Mammary epithelial cell (primary cell): ENCODE results near the gene ASB12.

Experiments
- EZH2 ChIP-seq: IDR thresholded peaks from 2 replicates; pipeline ENCODE4 v1.6.1; 2012; ENCODE audit warnings: low read length, inconsistent platforms, borderline replicate concordance
- TF ChIP-seq, protein P1 (sequence below), 2 donors: IDR thresholded peaks in 1 of 2; conservative IDR thresholded peaks in 1 of 2; 2 replicates each; pipeline ENCODE4 v1.5.1; 2011 to 2012; ENCODE audit warnings: inconsistent platforms in 2 of 2, low read length in 2 of 2, mild to moderate bottlenecking in 2 of 2, control low read depth in 1 of 2, low read depth in 1 of 2; ENCODE audit not compliant: insufficient read depth in 1 of 2; ENCODE audit errors: extremely low read depth in 1 of 2

DNA sequence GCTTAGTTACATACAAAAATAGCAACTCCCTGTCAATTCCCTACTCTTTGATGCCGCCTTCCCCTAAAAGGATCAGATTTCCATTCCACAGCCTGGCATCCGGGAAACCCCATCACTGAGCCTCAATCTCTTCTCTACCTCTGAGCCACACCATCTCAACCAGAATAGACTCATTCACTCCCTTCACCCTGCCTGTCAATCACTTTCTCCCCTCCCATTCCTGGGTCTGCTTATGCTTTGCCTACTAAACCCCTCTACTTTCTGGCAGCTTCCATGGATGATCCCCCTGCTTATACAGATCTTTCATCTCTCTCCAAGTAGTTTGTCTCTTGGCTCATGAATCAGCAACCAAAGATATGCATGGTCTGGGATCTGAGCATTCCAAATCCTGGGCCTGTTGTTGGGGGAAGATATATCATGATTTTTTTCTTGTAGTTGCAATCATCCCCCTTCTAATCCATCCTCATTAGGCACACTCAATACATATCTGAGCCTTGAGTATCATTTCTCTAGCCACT, 27.5 kb downstream of the ASB12 start:
- TF ChIP-seq, protein P1, sequence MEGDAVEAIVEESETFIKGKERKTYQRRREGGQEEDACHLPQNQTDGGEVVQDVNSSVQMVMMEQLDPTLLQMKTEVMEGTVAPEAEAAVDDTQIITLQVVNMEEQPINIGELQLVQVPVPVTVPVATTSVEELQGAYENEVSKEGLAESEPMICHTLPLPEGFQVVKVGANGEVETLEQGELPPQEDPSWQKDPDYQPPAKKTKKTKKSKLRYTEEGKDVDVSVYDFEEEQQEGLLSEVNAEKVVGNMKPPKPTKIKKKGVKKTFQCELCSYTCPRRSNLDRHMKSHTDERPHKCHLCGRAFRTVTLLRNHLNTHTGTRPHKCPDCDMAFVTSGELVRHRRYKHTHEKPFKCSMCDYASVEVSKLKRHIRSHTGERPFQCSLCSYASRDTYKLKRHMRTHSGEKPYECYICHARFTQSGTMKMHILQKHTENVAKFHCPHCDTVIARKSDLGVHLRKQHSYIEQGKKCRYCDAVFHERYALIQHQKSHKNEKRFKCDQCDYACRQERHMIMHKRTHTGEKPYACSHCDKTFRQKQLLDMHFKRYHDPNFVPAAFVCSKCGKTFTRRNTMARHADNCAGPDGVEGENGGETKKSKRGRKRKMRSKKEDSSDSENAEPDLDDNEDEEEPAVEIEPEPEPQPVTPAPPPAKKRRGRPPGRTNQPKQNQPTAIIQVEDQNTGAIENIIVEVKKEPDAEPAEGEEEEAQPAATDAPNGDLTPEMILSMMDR (conservative IDR thresholded peaks at IDR 0.05 in 1 of 2, IDR thresholded peaks at IDR 0.05 in 1 of 2; ENCODE audit: extremely low read depth in 1 of 2, insufficient read depth in 1 of 2, low read depth in 1 of 2, low read length in 2 of 2) = no peak
- no peak for TF ChIP-seq EZH2
